Measurements from ENCODE around the gene SH3RF3. TPM values are rescaled to one million over a fixed set of nuclear protein-coding genes. Genes with fewer than 3 reads are reported as not detected.

Gene SH3RF3
- total RNA-seq, 4 donors from 2014 or later: 2.8 to 5.7 (median 3.0) TPM

GRCh38 chr2:109087055-109087663, 41.8 kb upstream of the SH3RF3 start:
- Histone ChIP-seq H3K27me3 (no peaks in the 10 kb centered on the region), H3K4me3 (no peak overlapping the region), H3K9me3 (no peaks in the 10 kb centered on the region), H3K36me3 (no peaks in the 10 kb centered on the region), H3K27ac (no peak overlapping the region), H3K4me1 (no peaks in the 10 kb centered on the region)
- in situ Hi-C loops (cut with MboI; ENCODE audit: low sequenced_read_pairs in 4 of 4): no loop called here
- intact Hi-C loops (cut with DNase I; ENCODE audit: low total_unique reads): no loop called here
- DNase-seq (no peak), ATAC-seq (no peak)
- no peak for TF ChIP-seq POLR2A (IDR thresholded peaks at IDR 0.05)
- no peak for TF ChIP-seq CTCF (IDR thresholded peaks at IDR 0.05 in 4 of 5, conservative IDR thresholded peaks at IDR 0.05 in 1 of 5)

GRCh38 chr2:109089602-109090300, 39.3 kb upstream of the SH3RF3 start:
- in situ Hi-C loops (cut with MboI; ENCODE audit: low sequenced_read_pairs in 4 of 4) (no loop called here), intact Hi-C loops (cut with DNase I; ENCODE audit: low total_unique reads) (no loop called here)
- Histone ChIP-seq H3K9me3 (no peaks in the 10 kb centered on the region), H3K36me3 (no peaks in the 10 kb centered on the region), H3K27ac (no peak overlapping the region), H3K27me3 (no peaks in the 10 kb centered on the region), H3K4me1 (no peaks in the 10 kb centered on the region), H3K4me3 (no peak overlapping the region)
- ATAC-seq (no peak), DNase-seq (no peak)
- no peak for TF ChIP-seq POLR2A (IDR thresholded peaks at IDR 0.05)
- no peak for TF ChIP-seq CTCF (IDR thresholded peaks at IDR 0.05 in 4 of 5, conservative IDR thresholded peaks at IDR 0.05 in 1 of 5)

- ATAC-seq (no peak), DNase-seq (no peak)
- in situ Hi-C loops (cut with MboI; ENCODE audit: low sequenced_read_pairs in 4 of 4): no loop called here
- Histone ChIP-seq H3K27ac (no peak overlapping the region), H3K27me3 (no peaks in the 10 kb centered on the region), H3K4me1 (no peaks in the 10 kb centered on the region), H3K9me3 (no peaks in the 10 kb centered on the region), H3K36me3 (no peaks in the 10 kb centered on the region), H3K4me3 (no peak overlapping the region)
- TF ChIP-seq CTCF (IDR thresholded peaks at IDR 0.05 in 4 of 5, conservative IDR thresholded peaks at IDR 0.05 in 1 of 5) (no peak), POLR2A (IDR thresholded peaks at IDR 0.05) (no peak)
- intact Hi-C loops (cut with DNase I; ENCODE audit: low total_unique reads): no loop called here
These were observed 37.5 kb upstream of the SH3RF3 start for GRCh38 chr2:109091526-109091925.

GRCh38 chr2:109094144-109094543, 34.9 kb upstream of the SH3RF3 start:
- Histone ChIP-seq H3K27me3 (no peaks in the 10 kb centered on the region), H3K4me1 (no peaks in the 10 kb centered on the region), H3K27ac (no peak overlapping the region), H3K4me3 (no peak overlapping the region), H3K36me3 (no peaks in the 10 kb centered on the region), H3K9me3 (no peaks in the 10 kb centered on the region)
- DNase-seq (no peak), ATAC-seq (no peak)
- intact Hi-C loops (cut with DNase I; ENCODE audit: low total_unique reads): no loop called here
- in situ Hi-C loops (cut with MboI; ENCODE audit: low sequenced_read_pairs in 4 of 4): no loop called here
- no peak for TF ChIP-seq CTCF (IDR thresholded peaks at IDR 0.05 in 4 of 5, conservative IDR thresholded peaks at IDR 0.05 in 1 of 5)
- no peak for TF ChIP-seq POLR2A (IDR thresholded peaks at IDR 0.05)
